K562 (cell line): ENCODE results near the gene ECI1. TPM values are rescaled to one million over a fixed set of nuclear protein-coding genes. Genes with fewer than 3 reads are reported as not detected.
A peak's percentile ranks its signal among the peaks of the same experiment; 100 is the strongest.

Experiments used
- ATAC-seq: fragments of 200-7000 bp; cut with Tn5 transposase; 3 replicates; pipeline ENCODE4 v1.9.1; 2020; ENCODE audit warnings: moderate library complexity
- Bru-seq: library from RNA; stranded (reverse); fragments of 400-500 nt; gene quantifications from one replicate; lab custom pipeline; 2021; lab: Mats Ljungman, UMichigan
- BruChase-seq, 2 experiments: library from RNA; stranded (reverse); fragments of 400-500 nt; gene quantifications; one replicate each; lab custom pipeline; 2021; lab: Mats Ljungman, UMichigan
- BruUV-seq: library from RNA; stranded (reverse); fragments of 400-500 nt; replicated peaks from 2 replicates; lab custom pipeline; 2021; lab: Mats Ljungman, UMichigan
- CTCF ChIA-PET: fragments of 300-600 bp; formaldehyde crosslinking; extraction: SDS; loops from one replicate; lab custom pipeline; 2021; ENCODE audit warnings: low intra/inter-chr PET ratio; lab: Yijun Ruan, JAX
- POLR2A ChIA-PET: fragments of 300-600, 350-650 bp; sonication (Branson Sonifier 250); formaldehyde crosslinking; extraction: SDS; loops from one replicate; lab custom pipeline; 2021; ENCODE audit warnings: antibody characterized with exemption, inconsistent platforms; lab: Yijun Ruan, JAX
- DNase-seq, 4 experiments: peaks; one replicate each; pipeline versions ENCODE4 v3.0.0 to v3.0.0-alpha.2; 2011 to 2018; ENCODE audit warnings: low spot score in 3 of 4, mixed read lengths in 3 of 4; ENCODE audit errors: extremely low read depth in 1 of 4
- FAIRE-seq: peaks from 2 replicates; lab custom pipeline; 2011; peaks lifted over from hg19 to GRCh38; lab: Jason Lieb, UNC
- H2AFZ ChIP-seq: 2 replicates; pipeline ENCODE4 v1.6.0; 2011; ENCODE audit warnings: low read depth, low read length, control low read depth, inconsistent platforms
- H3K27ac ChIP-seq: fragments of 200-600 bp; 3 replicates; pipeline ENCODE4 v1.8.0; 2011; ENCODE audit warnings: low read depth, mild to moderate bottlenecking, control low read depth, inconsistent platforms, low read length, moderate library complexity, mixed read lengths; ENCODE audit errors: extremely low read depth
- H3K27me3 ChIP-seq, 2 experiments: fragments of 300-600 bp in 1 of 2; 2 replicates in 1 of 2; 3 replicates in 1 of 2; pipeline versions ENCODE4 v1.6.0 to v1.8.0; 2011; ENCODE audit warnings: inconsistent platforms in 2 of 2, low read length in 2 of 2, mild to moderate bottlenecking in 1 of 2, mixed read lengths in 1 of 2, moderate library complexity in 1 of 2; ENCODE audit not compliant: control insufficient read depth in 2 of 2, insufficient read depth in 2 of 2
- H3K36me3 ChIP-seq: fragments of 300-600 bp; 3 replicates; pipeline ENCODE4 v1.8.0; 2011; ENCODE audit warnings: mild to moderate bottlenecking, low read length, inconsistent platforms; ENCODE audit not compliant: control insufficient read depth, insufficient read depth
- H3K4me1 ChIP-seq, 2 experiments: fragments of 200-600 bp in 1 of 2; replicated peaks in 1 of 2; 2 replicates in 1 of 2; 3 replicates in 1 of 2; pipeline versions ENCODE4 v1.5.1 to v1.8.0; 2011; ENCODE audit warnings: inconsistent platforms in 2 of 2, low read length in 2 of 2, mild to moderate bottlenecking in 1 of 2, mixed read lengths in 1 of 2, moderate library complexity in 1 of 2; ENCODE audit not compliant: control insufficient read depth in 2 of 2, insufficient read depth in 2 of 2
- H3K4me2 ChIP-seq: 2 replicates; pipeline ENCODE4 v1.6.1; 2011; ENCODE audit warnings: low read length, control low read depth, inconsistent platforms, mixed read lengths; ENCODE audit not compliant: insufficient read depth
- H3K4me3 ChIP-seq: fragments of 200-600 bp; sonication (generic), shearing (Covaris generic); 2 replicates; pipeline ENCODE4 v1.5.1; 2016; ENCODE audit warnings: control low read depth, inconsistent platforms
- H3K79me2 ChIP-seq: fragments of 200-600 bp; 3 replicates; pipeline ENCODE4 v1.8.0; 2011; ENCODE audit warnings: low read length, inconsistent platforms; ENCODE audit not compliant: control insufficient read depth, insufficient read depth
- H3K9ac ChIP-seq, 2 experiments: 2 replicates each; pipeline versions ENCODE4 v1.6.0 to v1.6.1; 2011; ENCODE audit warnings: low read depth in 2 of 2, low read length in 2 of 2, control low read depth in 1 of 2, inconsistent platforms in 1 of 2, mild to moderate bottlenecking in 1 of 2, mixed read lengths in 1 of 2; ENCODE audit not compliant: insufficient read depth in 1 of 2
- H3K9me1 ChIP-seq: one replicate; pipeline ENCODE4 v1.6.0; 2011; ENCODE audit warnings: inconsistent platforms, mild to moderate bottlenecking, low read length, moderate library complexity; ENCODE audit not compliant: control insufficient read depth, insufficient read depth
- H3K9me3 ChIP-seq: replicated peaks from 2 replicates; pipeline ENCODE4 v1.5.1; 2011; ENCODE audit warnings: low read depth, low read length, inconsistent platforms; ENCODE audit not compliant: control insufficient read depth, insufficient read depth
- H4K20me1 ChIP-seq: replicated peaks from 2 replicates; pipeline ENCODE4 v1.6.1; 2011; ENCODE audit warnings: low read length, inconsistent platforms, mixed read lengths; ENCODE audit not compliant: control insufficient read depth, insufficient read depth
- CCAR2 ChIP-seq: fragments of 200-400 bp; formaldehyde crosslinking; IDR thresholded peaks from 2 replicates; pipeline ENCODE4 v1.6.1; 2017; ENCODE audit warnings: mild to moderate bottlenecking, low read depth, low read length
- NR4A1 ChIP-seq, 2 experiments: fragments of 250-450 bp in 1 of 2; fragments of 450-650 bp in 1 of 2; sonication (Bioruptor Pico) in 1 of 2; IDR thresholded peaks; 2 replicates each; pipeline versions ENCODE4 v1.4.0 to v1.6.1; 2016 to 2020; ENCODE audit warnings: mild to moderate bottlenecking in 2 of 2, missing compliant biosample characterization in 1 of 2, missing genetic modification characterization in 1 of 2, moderate library complexity in 1 of 2
- POLR2B ChIP-seq: fragments of 450-650 bp; IDR thresholded peaks from 2 replicates; pipeline ENCODE4 v1.6.1; 2018; ENCODE audit warnings: low read depth; ENCODE audit not compliant: partially characterized antibody
- RBM17 ChIP-seq: fragments of 200-400 bp; formaldehyde crosslinking; IDR thresholded peaks from 2 replicates; pipeline ENCODE4 v1.6.1; 2017; ENCODE audit warnings: low read depth, mild to moderate bottlenecking, low read length, borderline replicate concordance
- RBM34 ChIP-seq: fragments of 200-400 bp; formaldehyde crosslinking; IDR thresholded peaks from 2 replicates; pipeline ENCODE4 v1.6.1; 2018; ENCODE audit warnings: low read length, borderline replicate concordance; ENCODE audit not compliant: insufficient read depth
- SMARCA4 ChIP-seq: fragments of 450-650 bp; IDR thresholded peaks from 2 replicates; pipeline ENCODE4 v1.6.1; 2016
- WHSC1 ChIP-seq: IDR thresholded peaks from one replicate; pipeline ENCODE4 v1.6.1; 2012; ENCODE audit warnings: low read length, control low read depth, inconsistent platforms
- ZNF561 ChIP-seq: fragments of 450-650 bp; formaldehyde crosslinking; conservative IDR thresholded peaks from 2 replicates; pipeline ENCODE4 v1.4.0; 2020; ENCODE audit warnings: mild to moderate bottlenecking, moderate library complexity
- WGBS: fragments of 100-300 bp; shearing (Covaris generic); methylation state at CpG from one replicate; pipeline ENCODE4 v1.1.6; 2016; ENCODE audit warnings: low coverage, mixed read lengths; ENCODE audit not compliant: insufficient coverage; ENCODE audit errors: missing lambda C conversion rate; 5-methylcytosine and 5-hydroxymethylcytosine counted together
- in situ Hi-C: fragments of 300-500 bp; cut with MboI; formaldehyde crosslinking; loops from 4 replicates; pipeline ENCODE4 v1.15.0; 2018; ENCODE audit warnings: inconsistent platforms, mixed read lengths
- intact Hi-C: fragments of 100-400 bp; cut with micrococcal nuclease; formaldehyde crosslinking; loops from 2 replicates; pipeline ENCODE4 v1.14.2; 2022
- long read RNA-seq, 3 experiments: library from polyadenylated mRNA in 2 of 3; library from RNA in 1 of 3; unstranded in 2 of 3; stranded (forward) in 1 of 3; transcript quantifications; one replicate each; pipeline ENCODE4 v2.0.0, GENCODE V29; 2019 to 2022
- polyA minus RNA-seq, 3 experiments: library from RNA; depleted of rRNA, polyadenylated mRNA; stranded (reverse); fragments of >200 nt; gene quantifications; 2 replicates each; pipeline ENCODE4 v1.2.3, GENCODE V29; 2011
- polyA plus RNA-seq, 8 experiments: library from polyadenylated mRNA; depleted of rRNA in 4 of 8; stranded (reverse) in 5 of 8; unstranded in 3 of 8; fragments of >200 nt; fragmentation: Nextera tagmentation in 2 of 8; fragmentation: Illumina TruSeq in 1 of 8; extraction: Ambion mirVana in 2 of 8; extraction: Trizol in 1 of 8; gene quantifications; 2 replicates each; pipeline versions ENCODE4 v1.2.1 to v1.2.3, GENCODE V29; 2011 to 2014; ENCODE audit warnings: inconsistent platforms in 1 of 8, missing spikeins in 1 of 8
- total RNA-seq, 7 experiments: library from RNA; depleted of rRNA in 6 of 7; stranded (reverse); fragments of >200 nt in 6 of 7; fragmentation: Illumina TruSeq in 2 of 7; extraction: Trizol in 2 of 7; gene quantifications; 2 replicates each; pipeline versions ENCODE4 v1.2.1 to v1.2.3, GENCODE V29; 2011 to 2021; ENCODE audit warnings: low replicate concordance in 1 of 7
- TF ChIP-seq, protein P1 (sequence below), 2 experiments: fragments of 450-650 bp in 1 of 2; sonication (generic) in 1 of 2; formaldehyde crosslinking; conservative IDR thresholded peaks; 2 replicates each; pipeline versions ENCODE4 v1.4.0 to v1.8.1; 2020 to 2022; ENCODE audit warnings: mild to moderate bottlenecking in 1 of 2, missing genetic modification reagents in 1 of 2
- TF ChIP-seq, protein P2 (sequence below): fragments of 450-650 bp; formaldehyde crosslinking; IDR thresholded peaks from 2 replicates; pipeline ENCODE4 v1.4.0; 2020; ENCODE audit warnings: mild to moderate bottlenecking

Gene ECI1
- total RNA-seq (2011; cell fraction: chromatin; rRNA removed; ENCODE audit: low replicate concordance), result 82.7 and 201 TPM in 2 replicates
- total RNA-seq (2011; cell fraction: nucleolus; rRNA removed), result 140 and 148 TPM in 2 replicates
- total RNA-seq (2011; cell fraction: nucleoplasm; rRNA removed), result 85.4 and 93.3 TPM in 2 replicates
- total RNA-seq (2014; rRNA removed) (175 and 241 TPM in 2 replicates), total RNA-seq (2014; rRNA removed; fragmentation: Illumina TruSeq; extraction: Trizol) (21.4 and 22.6 TPM in 2 replicates), total RNA-seq (2015; rRNA removed; fragmentation: Illumina TruSeq; extraction: Trizol) (54.0 and 55.0 TPM in 2 replicates), total RNA-seq (2021) (172 and 181 TPM in 2 replicates), polyA plus RNA-seq (2011; rRNA removed) (70.5 and 106 TPM in 2 replicates), polyA plus RNA-seq (2014; fragmentation: Illumina TruSeq; extraction: Trizol) (32.0 and 72.2 TPM in 2 replicates), polyA plus RNA-seq (2014; fragmentation: Nextera tagmentation; extraction: Ambion mirVana) (1 to 10 TPM; 4.7 to 7.6 TPM), polyA plus RNA-seq (2014; rRNA removed) (189 and 199 TPM in 2 replicates), polyA minus RNA-seq (2011; rRNA and poly(A)+ RNA removed) (14.3 and 21.6 TPM in 2 replicates), Bru-seq, nascent RNA (percentile 81 among the genes with signal in this experiment), BruChase-seq, experiment 1, labeled RNA remaining after a 2-hour chase (percentile 76 among the genes with signal in this experiment), BruChase-seq, experiment 2, labeled RNA remaining after a 6-hour chase (percentile 77 among the genes with signal in this experiment)
- polyA plus RNA-seq (2011; cell fraction: cytosol; rRNA removed), result 147 and 284 TPM in 2 replicates
- polyA plus RNA-seq (2011; cell fraction: nucleus; rRNA removed), result 105 and 118 TPM in 2 replicates
- polyA plus RNA-seq (2012), result 136 and 268 TPM in 2 replicates
- polyA minus RNA-seq (2011; cell fraction: cytosol; rRNA and poly(A)+ RNA removed), result 51.2 and 72.4 TPM in 2 replicates
- polyA minus RNA-seq (2011; cell fraction: nucleus; rRNA and poly(A)+ RNA removed), result 26.7 and 36.3 TPM in 2 replicates
- long read RNA-seq, experiment 1, transcript ECI1-201 (7 exons, 1,541 nt), result major isoform, 205 of 357 reads
- long read RNA-seq, experiment 1, transcript ECI1-206 (6 exons, 961 nt), result minor isoform, 45 of 357 reads
- long read RNA-seq, experiment 1, partial matches to known transcripts, result 53 of 357 reads
- long read RNA-seq, experiment 1, other reads (novel, unspliced or antisense), result 49 of 357 reads
- long read RNA-seq, experiment 2, transcript ECI1-201 (7 exons, 1,541 nt), result major isoform, 181 of 303 reads
- long read RNA-seq, experiment 2, transcript ECI1-206 (6 exons, 961 nt), result minor isoform, 79 of 303 reads
- long read RNA-seq, experiment 2, partial matches to known transcripts, result 16 of 303 reads
- long read RNA-seq, experiment 2, other reads (novel, unspliced or antisense), result 26 of 303 reads
- long read RNA-seq, experiment 3, transcript ECI1-201 (7 exons, 1,541 nt), result major isoform, 19 of 23 reads
- long read RNA-seq, experiment 3, partial matches to known transcripts, result 1 of 23 reads
- long read RNA-seq, experiment 3, other reads (novel, unspliced or antisense), result 1 of 23 reads

DNA sequence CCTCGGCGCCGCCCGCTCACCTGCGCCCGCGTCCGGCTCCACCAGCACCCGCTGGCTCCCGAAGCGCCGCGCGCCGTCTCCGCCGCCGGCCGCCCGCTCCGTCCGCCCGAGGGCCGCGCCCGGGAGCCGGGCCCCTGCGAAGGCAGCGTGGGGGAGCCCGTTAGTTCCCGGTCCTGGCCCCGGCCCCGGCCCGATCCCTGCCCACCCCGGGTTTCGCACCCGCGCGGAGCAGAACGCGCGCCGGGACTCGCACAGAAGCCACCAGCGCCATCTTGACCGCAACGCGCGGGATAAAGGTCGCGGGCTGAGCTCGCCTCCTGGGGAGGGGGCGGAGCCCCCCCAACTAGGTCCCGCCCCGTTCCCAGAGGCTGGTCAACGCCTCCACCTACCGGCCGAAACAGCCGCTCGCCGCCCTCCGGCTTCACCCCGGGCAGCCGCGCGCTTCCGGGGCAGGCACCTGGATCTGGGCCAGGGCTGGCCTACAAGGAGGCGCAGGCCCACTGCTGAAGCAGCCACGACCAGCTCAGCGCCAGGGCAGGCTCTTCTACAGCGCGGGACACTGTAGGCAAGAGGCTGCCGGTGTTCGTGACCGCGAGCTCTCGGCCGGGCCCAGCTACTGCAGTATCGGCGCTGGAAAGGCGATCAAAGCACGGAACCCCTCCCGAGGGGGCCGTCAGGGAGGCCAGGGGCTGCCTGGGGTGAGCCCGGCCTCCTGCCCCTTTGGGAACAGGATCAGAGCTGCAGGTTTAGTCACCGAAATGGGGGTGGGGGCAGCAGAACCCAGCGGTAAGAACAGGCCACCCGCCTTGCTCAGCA is at the start of gene ECI1:
Gene ECI1 (minus strand): TSS at position 292 of the 816 bp plus-strand sequence. CDS start 21 bp downstream, at position 271.
- peaks cover 49% of the 10 kb centered on the region for H3K79me2 ChIP-seq
- in situ Hi-C loops (no loop called here), intact Hi-C loops (loop anchor here (1.0 to 5.0 kb wide), 4 partner anchors 17 to 97 kb away; partner anchors contain the start of genes CASKIN1, E4F1, RNPS1 and TRAF7)
- H4K20me1 ChIP-seq, result 0 out of 2 replicates have a peak, but pooled peaks cover 3% of the 10 kb centered on the region
- peak within 1 kb of the TSS; percentile 92 to 99 for H3K9ac ChIP-seq
- H3K9me1 ChIP-seq, result no peaks in the 10 kb centered on the region
- ATAC-seq (peak; percentile 93), FAIRE-seq (peak; percentile 94), DNase-seq (peak; percentile 97 to 99 (median 97))
- H3K4me2 ChIP-seq, result peak within 1 kb of the TSS; percentile 83
- peaks cover 72% of the 10 kb centered on the region; the same call in 2 of the 3 replicates for H3K36me3 ChIP-seq
- CTCF ChIA-PET, result interaction anchor here (2.4 kb wide), 1 partner anchor 57 kb away, joined by 18 read pairs; no protein-coding TSS in a partner anchor
- H3K27ac ChIP-seq, result peak within 1 kb of the TSS; percentile 97
- peak within 1 kb of the TSS; percentile 70 for H2AFZ ChIP-seq
- peak within 1 kb of the TSS; percentile 94 for H3K4me3 ChIP-seq
- WGBS, result under 1% methylated on average over 57 of the region's 88 CpGs
- POLR2A ChIA-PET, result interaction anchor here (0.6 to 3.7 kb wide), 23 partner anchors 11 to 474 kb away, joined by 3 to 40 read pairs (median 4); partner anchors contain the start of genes PGP, RNPS1 and TRAF7
- no TSS peak for BruUV-seq
- H3K4me1 ChIP-seq, result peaks cover 8 to 26% of the 10 kb centered on the region in 2 experiments
- H3K9me3 ChIP-seq, result no peaks in the 10 kb centered on the region
- H3K27me3 ChIP-seq, result no peaks in the 10 kb centered on the region
- TF ChIP-seq WHSC1 (no peak), ZNF561 (CRISPR knock-in tag) (no peak), CCAR2 (no peak), RBM17 (no peak), RBM34 (no peak; the same call in 1 of the 2 replicates), NR4A1 (CRISPR knock-in tag; IDR thresholded peaks at IDR 0.05) (no peak), NR4A1 (tag; IDR thresholded peaks at IDR 0.05) (0 out of 2 replicates have a peak, but pooled peaks have one; percentile 10), SMARCA4 (0 out of 2 replicates have a peak, but pooled peaks have one; percentile 27), POLR2B (peak; percentile 62)
- TF ChIP-seq, protein P1, sequence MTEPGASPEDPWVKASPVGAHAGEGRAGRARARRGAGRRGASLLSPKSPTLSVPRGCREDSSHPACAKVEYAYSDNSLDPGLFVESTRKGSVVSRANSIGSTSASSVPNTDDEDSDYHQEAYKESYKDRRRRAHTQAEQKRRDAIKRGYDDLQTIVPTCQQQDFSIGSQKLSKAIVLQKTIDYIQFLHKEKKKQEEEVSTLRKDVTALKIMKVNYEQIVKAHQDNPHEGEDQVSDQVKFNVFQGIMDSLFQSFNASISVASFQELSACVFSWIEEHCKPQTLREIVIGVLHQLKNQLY (CRISPR knock-in tag; conservative IDR thresholded peaks at IDR 0.05), result no peak
- TF ChIP-seq, protein P2, sequence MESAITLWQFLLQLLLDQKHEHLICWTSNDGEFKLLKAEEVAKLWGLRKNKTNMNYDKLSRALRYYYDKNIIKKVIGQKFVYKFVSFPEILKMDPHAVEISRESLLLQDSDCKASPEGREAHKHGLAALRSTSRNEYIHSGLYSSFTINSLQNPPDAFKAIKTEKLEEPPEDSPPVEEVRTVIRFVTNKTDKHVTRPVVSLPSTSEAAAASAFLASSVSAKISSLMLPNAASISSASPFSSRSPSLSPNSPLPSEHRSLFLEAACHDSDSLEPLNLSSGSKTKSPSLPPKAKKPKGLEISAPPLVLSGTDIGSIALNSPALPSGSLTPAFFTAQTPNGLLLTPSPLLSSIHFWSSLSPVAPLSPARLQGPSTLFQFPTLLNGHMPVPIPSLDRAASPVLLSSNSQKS (CRISPR knock-in tag), result no peak
